NOMO-1 treated with DMSO at 0.1 percent for 48 hours (cell line): ENCODE data around the gene CAMK2B.
"Not testable (repeated sequence)": the region's sequence is repeated elsewhere in the genome, so short reads cannot be mapped to it uniquely, and the experiment has no call there.

Source experiments
- DNase-seq: peaks from one replicate; lab custom pipeline; 2025; ENCODE audit not compliant: unreplicated experiment; lab: John Stamatoyannopoulos, UW

CAMK2B gene

GRCh38 chr7:44176486-44176885, 148.9 kb downstream of the CAMK2B start:
- DNase-seq: no peak

GRCh38 chr7:44175730-44176129, 149.7 kb downstream of the CAMK2B start:
- DNase-seq: no peak

DNA sequence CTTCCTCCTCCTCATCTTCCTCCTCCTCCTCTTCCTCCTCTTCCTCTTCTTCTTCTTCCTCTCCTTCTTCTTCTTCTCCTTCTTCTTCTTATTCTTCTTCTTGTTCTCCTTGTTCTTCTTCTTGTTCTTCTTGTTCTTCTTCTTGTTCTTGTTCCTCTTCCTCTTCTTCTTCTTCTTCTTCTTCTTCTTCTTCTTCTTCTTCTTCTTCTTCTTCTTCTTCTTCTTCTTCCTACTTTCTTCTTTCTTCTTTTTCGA, 150.8 kb downstream of the CAMK2B start:
- DNase-seq: not testable (repeated sequence)

GRCh38 chr7:44173911-44174693, 151.3 kb downstream of the CAMK2B start:
- no peak for DNase-seq

DNA sequence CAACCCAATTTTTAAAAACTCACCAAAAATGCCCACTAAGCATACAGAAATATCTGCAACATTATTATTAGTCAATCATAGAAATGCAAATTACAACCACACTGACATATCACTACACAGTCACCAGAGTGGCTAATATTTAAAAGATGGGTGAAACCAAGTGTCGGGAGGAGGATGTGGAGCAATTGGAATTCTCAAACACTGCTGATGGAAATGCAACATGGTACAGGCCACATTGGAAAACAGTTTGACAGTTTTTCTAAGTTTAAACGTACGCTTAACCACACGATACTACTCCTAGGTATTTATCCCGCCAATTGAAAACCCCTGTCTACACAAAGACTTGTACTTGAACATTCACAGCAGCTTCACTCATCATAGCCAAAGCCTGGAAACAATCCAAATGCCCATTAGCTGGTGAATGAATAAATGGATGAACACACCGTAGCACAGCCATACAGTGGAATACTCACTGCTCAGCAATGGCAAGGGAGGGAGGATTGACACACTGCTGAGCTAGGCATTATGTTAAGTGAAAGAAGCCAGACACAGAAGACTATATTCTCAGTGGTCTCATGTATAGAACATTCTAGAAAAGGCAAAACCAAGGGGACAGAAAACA, 152.5 kb downstream of the CAMK2B start:
- no peak for DNase-seq

DNA sequence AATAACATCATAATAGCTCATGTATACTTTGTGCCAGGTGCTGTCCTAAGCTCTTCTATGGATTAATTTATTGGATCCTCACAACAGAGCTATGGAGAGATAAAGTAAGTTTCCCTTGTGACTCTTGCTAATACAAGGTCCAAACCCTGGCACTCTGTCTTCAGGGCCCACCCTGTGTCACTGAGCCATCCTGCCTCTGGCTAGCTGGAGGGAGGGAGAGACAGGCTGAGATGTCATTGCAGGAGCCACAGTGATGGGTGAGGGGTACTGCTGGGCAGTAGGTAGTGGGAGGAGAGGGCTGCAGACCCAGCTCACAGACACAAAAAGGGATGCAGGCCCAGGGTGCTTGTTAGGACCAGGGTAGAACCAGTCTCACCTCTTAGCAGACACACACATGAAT, 153.0 kb downstream of the CAMK2B start:
- no peak for DNase-seq

DNA sequence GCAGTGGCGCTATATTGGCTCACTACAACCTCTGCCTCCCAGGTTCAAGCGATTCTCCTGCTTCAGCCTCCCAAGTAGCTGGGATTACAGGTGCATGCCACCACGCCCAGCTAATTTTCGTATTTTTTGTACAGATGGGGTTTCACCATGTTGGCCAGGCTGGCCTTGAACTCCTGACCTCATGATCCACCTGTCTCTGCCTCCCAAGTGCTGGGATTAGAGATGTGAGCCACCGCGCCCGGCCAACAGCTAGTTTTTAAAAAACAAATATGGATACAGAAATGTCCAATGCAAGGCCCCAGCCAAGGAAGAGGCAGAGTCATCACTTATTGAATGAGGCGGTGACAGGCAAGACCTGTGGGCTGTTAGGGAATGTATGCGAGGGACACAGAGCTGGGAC, 153.5 kb downstream of the CAMK2B start:
- DNase-seq: not testable (repeated sequence)

GRCh38 chr7:44167920-44168319, 157.5 kb downstream of the CAMK2B start:
- peak; percentile 57 for DNase-seq
